ENCODE results near the gene PROSER3.

- TF ChIP-seq CTCF (conservative IDR thresholded peaks at IDR 0.05; ENCODE audit: low read depth in 2 of 2) (no peak), CREB1 (CRISPR knock-in tag; IDR thresholded peaks at IDR 0.05; ENCODE audit: low read depth) (no peak), STAT1 (IDR thresholded peaks at IDR 0.05; ENCODE audit: unreplicated experiment) (no peak), REST (IDR thresholded peaks at IDR 0.05; ENCODE audit: unreplicated experiment) (no peak), POLR2AphosphoS5 (IDR thresholded peaks at IDR 0.05; ENCODE audit: low read depth) (no peak), EZH2 (IDR thresholded peaks at IDR 0.05; ENCODE audit: low read depth, unreplicated experiment) (no peak), EZH2phosphoT487 (IDR thresholded peaks at IDR 0.05; ENCODE audit: unreplicated experiment) (no peak), ZNF331 (CRISPR knock-in tag; IDR thresholded peaks at IDR 0.05; ENCODE audit: low read depth) (no peak), JUNB (IDR thresholded peaks at IDR 0.05; ENCODE audit: unreplicated experiment) (no peak), ETS1 (IDR thresholded peaks at IDR 0.05) (no peak), NANOG (IDR thresholded peaks at IDR 0.05; ENCODE audit: borderline replicate concordance) (no peak), ZNF114 (CRISPR knock-in tag; IDR thresholded peaks at IDR 0.05) (no peak)
- TF ChIP-seq, protein P1, sequence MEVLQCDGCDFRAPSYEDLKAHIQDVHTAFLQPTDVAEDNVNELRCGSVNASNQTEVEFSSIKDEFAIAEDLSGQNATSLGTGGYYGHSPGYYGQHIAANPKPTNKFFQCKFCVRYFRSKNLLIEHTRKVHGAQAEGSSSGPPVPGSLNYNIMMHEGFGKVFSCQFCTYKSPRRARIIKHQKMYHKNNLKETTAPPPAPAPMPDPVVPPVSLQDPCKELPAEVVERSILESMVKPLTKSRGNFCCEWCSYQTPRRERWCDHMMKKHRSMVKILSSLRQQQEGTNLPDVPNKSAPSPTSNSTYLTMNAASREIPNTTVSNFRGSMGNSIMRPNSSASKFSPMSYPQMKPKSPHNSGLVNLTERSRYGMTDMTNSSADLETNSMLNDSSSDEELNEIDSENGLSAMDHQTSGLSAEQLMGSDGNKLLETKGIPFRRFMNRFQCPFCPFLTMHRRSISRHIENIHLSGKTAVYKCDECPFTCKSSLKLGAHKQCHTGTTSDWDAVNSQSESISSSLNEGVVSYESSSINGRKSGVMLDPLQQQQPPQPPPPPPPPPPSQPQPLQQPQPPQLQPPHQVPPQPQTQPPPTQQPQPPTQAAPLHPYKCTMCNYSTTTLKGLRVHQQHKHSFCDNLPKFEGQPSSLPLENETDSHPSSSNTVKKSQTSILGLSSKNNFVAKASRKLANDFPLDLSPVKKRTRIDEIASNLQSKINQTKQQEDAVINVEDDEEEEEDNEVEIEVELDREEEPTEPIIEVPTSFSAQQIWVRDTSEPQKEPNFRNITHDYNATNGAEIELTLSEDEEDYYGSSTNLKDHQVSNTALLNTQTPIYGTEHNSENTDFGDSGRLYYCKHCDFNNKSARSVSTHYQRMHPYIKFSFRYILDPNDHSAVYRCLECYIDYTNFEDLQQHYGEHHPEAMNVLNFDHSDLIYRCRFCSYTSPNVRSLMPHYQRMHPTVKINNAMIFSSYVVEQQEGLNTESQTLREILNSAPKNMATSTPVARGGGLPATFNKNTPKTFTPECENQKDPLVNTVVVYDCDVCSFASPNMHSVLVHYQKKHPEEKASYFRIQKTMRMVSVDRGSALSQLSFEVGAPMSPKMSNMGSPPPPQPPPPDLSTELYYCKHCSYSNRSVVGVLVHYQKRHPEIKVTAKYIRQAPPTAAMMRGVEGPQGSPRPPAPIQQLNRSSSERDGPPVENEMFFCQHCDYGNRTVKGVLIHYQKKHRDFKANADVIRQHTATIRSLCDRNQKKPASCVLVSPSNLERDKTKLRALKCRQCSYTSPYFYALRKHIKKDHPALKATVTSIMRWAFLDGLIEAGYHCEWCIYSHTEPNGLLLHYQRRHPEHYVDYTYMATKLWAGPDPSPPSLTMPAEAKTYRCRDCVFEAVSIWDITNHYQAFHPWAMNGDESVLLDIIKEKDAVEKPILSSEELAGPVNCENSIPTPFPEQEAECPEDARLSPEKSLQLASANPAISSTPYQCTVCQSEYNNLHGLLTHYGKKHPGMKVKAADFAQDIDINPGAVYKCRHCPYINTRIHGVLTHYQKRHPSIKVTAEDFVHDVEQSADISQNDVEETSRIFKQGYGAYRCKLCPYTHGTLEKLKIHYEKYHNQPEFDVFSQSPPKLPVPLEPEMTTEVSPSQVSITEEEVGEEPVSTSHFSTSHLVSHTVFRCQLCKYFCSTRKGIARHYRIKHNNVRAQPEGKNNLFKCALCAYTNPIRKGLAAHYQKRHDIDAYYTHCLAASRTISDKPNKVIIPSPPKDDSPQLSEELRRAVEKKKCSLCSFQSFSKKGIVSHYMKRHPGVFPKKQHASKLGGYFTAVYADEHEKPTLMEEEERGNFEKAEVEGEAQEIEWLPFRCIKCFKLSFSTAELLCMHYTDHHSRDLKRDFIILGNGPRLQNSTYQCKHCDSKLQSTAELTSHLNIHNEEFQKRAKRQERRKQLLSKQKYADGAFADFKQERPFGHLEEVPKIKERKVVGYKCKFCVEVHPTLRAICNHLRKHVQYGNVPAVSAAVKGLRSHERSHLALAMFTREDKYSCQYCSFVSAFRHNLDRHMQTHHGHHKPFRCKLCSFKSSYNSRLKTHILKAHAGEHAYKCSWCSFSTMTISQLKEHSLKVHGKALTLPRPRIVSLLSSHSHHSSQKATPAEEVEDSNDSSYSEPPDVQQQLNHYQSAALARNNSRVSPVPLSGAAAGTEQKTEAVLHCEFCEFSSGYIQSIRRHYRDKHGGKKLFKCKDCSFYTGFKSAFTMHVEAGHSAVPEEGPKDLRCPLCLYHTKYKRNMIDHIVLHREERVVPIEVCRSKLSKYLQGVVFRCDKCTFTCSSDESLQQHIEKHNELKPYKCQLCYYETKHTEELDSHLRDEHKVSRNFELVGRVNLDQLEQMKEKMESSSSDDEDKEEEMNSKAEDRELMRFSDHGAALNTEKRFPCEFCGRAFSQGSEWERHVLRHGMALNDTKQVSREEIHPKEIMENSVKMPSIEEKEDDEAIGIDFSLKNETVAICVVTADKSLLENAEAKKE (CRISPR knock-in tag; IDR thresholded peaks at IDR 0.05), result no peak
Observed at GRCh38 chr19:35792888-35793287, 34.9 kb downstream of the PROSER3 start.

Data from GM23338 (cell line).